Caco-2 (cell line): ENCODE results near the gene DRAP1. TPM values are rescaled to one million over a fixed set of nuclear protein-coding genes. Genes with fewer than 3 reads are reported as not detected.

Source experiments
- BruUV-seq: library from RNA; stranded (reverse); fragments of 400-500 nt; replicated peaks from 2 replicates; lab custom pipeline; 2021; lab: Mats Ljungman, UMichigan
- CTCF ChIA-PET: fragments of 300-600 bp; sonication (Branson Sonifier 250); formaldehyde crosslinking; loops from one replicate; lab custom pipeline; 2022; ENCODE audit warnings: antibody characterized with exemption; lab: Charles Lee
- POLR2A ChIA-PET: fragments of 300-600 bp; sonication (Branson Sonifier 250); formaldehyde crosslinking; loops from one replicate; lab custom pipeline; 2022; ENCODE audit warnings: antibody characterized with exemption; lab: Charles Lee
- DNase-seq, 2 experiments: peaks; one replicate each; pipeline versions ENCODE4 v3.0.0 to v3.0.0-alpha.2; 2020 to 2022
- H3K27me3 ChIP-seq: replicated peaks from 2 replicates; pipeline ENCODE4 v1.6.0; 2011; ENCODE audit warnings: low read length; ENCODE audit not compliant: control insufficient read depth, insufficient read depth
- H3K36me3 ChIP-seq: 2 replicates; pipeline ENCODE4 v1.5.1; 2011; ENCODE audit warnings: low read length; ENCODE audit not compliant: control insufficient read depth, insufficient read depth
- H3K4me1 ChIP-seq: fragments of 250-450 bp; sonication (Bioruptor Pico); 2 replicates; pipeline ENCODE4 v1.5.1; 2020; ENCODE audit warnings: mild to moderate bottlenecking
- H3K4me3 ChIP-seq: 2 replicates; pipeline ENCODE4 v1.5.1; 2011; ENCODE audit warnings: low read depth, mild to moderate bottlenecking, control low read depth, low read length
- H3K9me3 ChIP-seq: fragments of 250-450 bp; sonication (Bioruptor Pico); 2 replicates; pipeline ENCODE4 v1.5.1; 2020; ENCODE audit warnings: mild to moderate bottlenecking, moderate library complexity
- H3K27ac Mint-ChIP-seq: one replicate; pipeline ENCODE4 v1.8.0; 2022; ENCODE audit warnings: mixed read lengths; ENCODE audit not compliant: unreplicated experiment
- H3K27me3 Mint-ChIP-seq: one replicate; pipeline ENCODE4 v1.8.0; 2022; ENCODE audit warnings: mixed read lengths; ENCODE audit not compliant: insufficient read depth, unreplicated experiment
- H3K36me3 Mint-ChIP-seq: one replicate; pipeline ENCODE4 v1.8.0; 2022; ENCODE audit warnings: mild to moderate bottlenecking, mixed read lengths; ENCODE audit not compliant: insufficient read depth, unreplicated experiment
- H3K4me1 Mint-ChIP-seq: one replicate; pipeline ENCODE4 v1.8.0; 2022; ENCODE audit warnings: low read depth, mixed read lengths; ENCODE audit not compliant: unreplicated experiment
- H3K4me3 Mint-ChIP-seq: one replicate; pipeline ENCODE4 v1.8.0; 2022; ENCODE audit warnings: mild to moderate bottlenecking, moderate library complexity, mixed read lengths; ENCODE audit not compliant: unreplicated experiment
- H3K9me3 Mint-ChIP-seq: one replicate; pipeline ENCODE4 v1.8.0; 2022; ENCODE audit warnings: mixed read lengths; ENCODE audit not compliant: unreplicated experiment
- intact Hi-C: fragments of 100-400 bp; cut with micrococcal nuclease; formaldehyde crosslinking; loops from one replicate; pipeline ENCODE4 v1.10.0; 2022; ENCODE audit not compliant: unreplicated experiment
- total RNA-seq: library from RNA; stranded (reverse); gene quantifications from 2 replicates; pipeline ENCODE4 v1.2.3, GENCODE V29; 2022
- TF ChIP-seq, protein P1 (sequence below), 2 experiments: fragments of 200-600 bp in 1 of 2; IDR thresholded peaks; 1 replicate in 1 of 2; 2 replicates in 1 of 2; pipeline versions ENCODE4 v1.5.1 to v1.8.0; 2011 to 2022; ENCODE audit warnings: antibody characterized with exemption in 1 of 2, control low read depth in 1 of 2, inconsistent platforms in 1 of 2, low read depth in 1 of 2, low read length in 1 of 2, mild to moderate bottlenecking in 1 of 2, moderate library complexity in 1 of 2; ENCODE audit not compliant: insufficient read depth in 1 of 2, severe bottlenecking in 1 of 2, unreplicated experiment in 1 of 2

The DRAP1 gene
- total RNA-seq, 1 experiment from 2014 or later = 91.0 TPM

DNA sequence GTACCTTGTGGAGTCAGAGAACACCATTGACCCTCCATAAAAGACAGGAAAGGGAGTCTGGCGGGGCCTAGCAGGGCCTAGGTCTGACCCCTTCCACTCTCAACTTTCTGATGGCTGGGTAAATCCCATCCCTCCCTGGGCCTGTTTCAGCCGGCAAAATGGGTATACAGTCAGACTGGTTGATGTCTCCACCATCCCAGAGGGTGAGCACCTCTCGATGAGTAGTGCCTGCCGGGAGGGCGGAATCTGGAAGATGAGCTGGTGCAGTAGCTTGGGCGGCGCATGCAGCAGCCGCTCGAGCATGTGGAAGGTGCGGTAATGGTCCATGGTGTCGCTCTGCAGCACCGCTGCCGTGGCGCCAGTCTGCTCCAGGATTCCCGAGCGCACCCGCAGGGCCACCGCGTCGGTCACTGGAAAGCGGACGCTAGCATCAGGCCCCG lies 31.5 kb upstream of the DRAP1 start:
- H3K27me3 Mint-ChIP-seq = no peaks in the 10 kb centered on the region
- ChIA-PET CTCF (interaction anchor here (0.5 to 7.8 kb wide), 78 partner anchors 9 to 1071 kb away, joined by 3 to 241 read pairs (median 5); partner anchors contain the start of genes AP5B1, BANF1, CFL1 and CTSW), POLR2A (interaction anchor here (0.5 to 3.1 kb wide), 18 partner anchors 10 to 425 kb away, joined by 3 to 43 read pairs (median 6); partner anchors contain the start of genes BANF1, CFL1, EIF1AD and KAT5)
- BruUV-seq = TSS peak; percentile 38
- no peaks in the 10 kb centered on the region for H3K9me3 ChIP-seq
- TF ChIP-seq, protein P1, sequence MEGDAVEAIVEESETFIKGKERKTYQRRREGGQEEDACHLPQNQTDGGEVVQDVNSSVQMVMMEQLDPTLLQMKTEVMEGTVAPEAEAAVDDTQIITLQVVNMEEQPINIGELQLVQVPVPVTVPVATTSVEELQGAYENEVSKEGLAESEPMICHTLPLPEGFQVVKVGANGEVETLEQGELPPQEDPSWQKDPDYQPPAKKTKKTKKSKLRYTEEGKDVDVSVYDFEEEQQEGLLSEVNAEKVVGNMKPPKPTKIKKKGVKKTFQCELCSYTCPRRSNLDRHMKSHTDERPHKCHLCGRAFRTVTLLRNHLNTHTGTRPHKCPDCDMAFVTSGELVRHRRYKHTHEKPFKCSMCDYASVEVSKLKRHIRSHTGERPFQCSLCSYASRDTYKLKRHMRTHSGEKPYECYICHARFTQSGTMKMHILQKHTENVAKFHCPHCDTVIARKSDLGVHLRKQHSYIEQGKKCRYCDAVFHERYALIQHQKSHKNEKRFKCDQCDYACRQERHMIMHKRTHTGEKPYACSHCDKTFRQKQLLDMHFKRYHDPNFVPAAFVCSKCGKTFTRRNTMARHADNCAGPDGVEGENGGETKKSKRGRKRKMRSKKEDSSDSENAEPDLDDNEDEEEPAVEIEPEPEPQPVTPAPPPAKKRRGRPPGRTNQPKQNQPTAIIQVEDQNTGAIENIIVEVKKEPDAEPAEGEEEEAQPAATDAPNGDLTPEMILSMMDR (IDR thresholded peaks at IDR 0.05; ENCODE audit: insufficient read depth in 1 of 2, low read depth in 1 of 2, low read length in 1 of 2, severe bottlenecking in 1 of 2, unreplicated experiment in 1 of 2) = no peak
- peaks cover 31% of the 10 kb centered on the region for H3K4me1 ChIP-seq
- H3K4me3 Mint-ChIP-seq = peak overlapping the region; percentile 82
- H3K9me3 Mint-ChIP-seq = no peaks in the 10 kb centered on the region
- no peaks in the 10 kb centered on the region for H3K27me3 ChIP-seq
- peaks cover 31% of the 10 kb centered on the region for H3K4me1 Mint-ChIP-seq
- H3K27ac Mint-ChIP-seq = peak overlapping the region; percentile 69
- peak overlapping the region; percentile 68 for H3K4me3 ChIP-seq
- no peak for DNase-seq
- peaks cover 56% of the 10 kb centered on the region for H3K36me3 Mint-ChIP-seq
- H3K36me3 ChIP-seq = peaks cover 4% of the 10 kb centered on the region
- intact Hi-C loops = loop anchor here (1.0 kb wide), 5 partner anchors 13 to 175 kb away; partner anchors contain the start of genes BANF1, EIF1AD, FOSL1 and KAT5

DNA sequence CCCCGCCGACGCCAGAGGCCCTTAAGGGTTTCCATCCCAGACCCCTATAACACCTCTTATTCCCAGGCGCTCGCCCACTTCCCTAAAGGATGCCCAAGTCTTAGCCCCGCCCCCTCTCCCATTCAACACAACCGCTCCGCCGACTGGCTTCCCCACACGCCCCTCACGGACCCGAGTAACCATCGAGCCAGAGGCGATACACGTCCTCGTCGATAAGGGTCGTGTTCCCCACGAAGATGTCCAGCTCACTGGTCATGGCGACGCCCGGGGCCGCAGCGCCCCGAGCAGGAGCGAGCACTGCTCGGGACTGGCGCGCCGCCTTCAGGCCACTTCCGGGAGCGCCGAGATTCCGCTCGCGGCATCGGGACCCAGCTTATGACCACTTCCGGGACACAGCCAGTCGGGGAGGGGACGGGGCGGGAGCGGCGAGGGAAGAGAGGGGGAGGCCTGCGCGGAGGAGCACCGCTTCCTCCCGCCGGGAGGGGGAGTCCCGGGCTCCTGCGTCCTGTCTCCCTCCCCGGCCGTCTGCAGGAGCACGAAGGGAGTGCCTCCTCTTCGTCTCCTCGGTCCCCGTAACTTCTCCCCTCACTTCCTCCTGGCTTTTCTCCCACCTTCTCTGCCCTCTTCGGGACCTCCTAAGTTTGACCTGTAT lies 30.9 kb upstream of the DRAP1 start, which contains the start of gene FIBP:
Gene FIBP, minus strand, starts transcription at position 309 of the 652 bp plus-strand sequence. Its CDS starts 53 bp downstream, at position 256.
- Mint-ChIP-seq H3K4me3 (peak within 1 kb of the TSS; percentile 82), H3K27me3 (no peaks in the 10 kb centered on the region), H3K9me3 (no peaks in the 10 kb centered on the region), H3K4me1 (peaks cover 33% of the 10 kb centered on the region), H3K36me3 (peaks cover 56% of the 10 kb centered on the region), H3K27ac (peak within 1 kb of the TSS; percentile 69)
- ChIA-PET CTCF (interaction anchor here (0.5 to 7.8 kb wide), 81 partner anchors 9 to 1071 kb away, joined by 3 to 241 read pairs (median 5); partner anchors contain the start of genes AP5B1, BANF1, CFL1 and CTSW), POLR2A (interaction anchor here (0.5 to 3.1 kb wide), 19 partner anchors 10 to 424 kb away, joined by 3 to 43 read pairs (median 6); partner anchors contain the start of genes BANF1, CFL1, EIF1AD and KAT5)
- no peaks in the 10 kb centered on the region for H3K9me3 ChIP-seq
- no peaks in the 10 kb centered on the region for H3K27me3 ChIP-seq
- intact Hi-C loops = loop anchor here (1.0 kb wide), 5 partner anchors 12 to 176 kb away; partner anchors contain the start of genes BANF1, EIF1AD, FOSL1 and KAT5
- peaks cover 3% of the 10 kb centered on the region for H3K36me3 ChIP-seq
- peak within 1 kb of the TSS; percentile 68 for H3K4me3 ChIP-seq
- no TSS peak for BruUV-seq
- TF ChIP-seq, protein P1 (IDR thresholded peaks at IDR 0.05; ENCODE audit: insufficient read depth in 1 of 2, low read depth in 1 of 2, low read length in 1 of 2, severe bottlenecking in 1 of 2, unreplicated experiment in 1 of 2) = peak; percentile 76 to 93
- peaks cover 31% of the 10 kb centered on the region for H3K4me1 ChIP-seq
- peak; percentile 98 for DNase-seq
